C1 segment of cervical spinal cord (tissue), 14 donors: ENCODE results near the gene ALAD.
A peak's percentile ranks its signal among the peaks of the same experiment; 100 is the strongest.
"Not testable (repeated sequence)": the region's sequence is repeated elsewhere in the genome, so short reads cannot be mapped to it uniquely, and the experiment has no call there.

ENCODE experiments used
- DNase-seq, 14 donors: peaks; one replicate each; lab custom pipeline; 2025; lab: John Stamatoyannopoulos, UW

Gene ALAD

GRCh38 chr9:113373676-113374392, 27.2 kb downstream of the ALAD start:
- DNase-seq = no peak

GRCh38 chr9:113373256-113373655, 27.8 kb downstream of the ALAD start:
- no peak for DNase-seq

- no peak for DNase-seq
Observed at GRCh38 chr9:113372059-113372458, 29.0 kb downstream of the ALAD start.

GRCh38 chr9:113370806-113371325, 30.2 kb downstream of the ALAD start:
- no peak for DNase-seq

GRCh38 chr9:113369855-113370140, 31.3 kb downstream of the ALAD start:
- DNase-seq = no peak

- no peak for DNase-seq
Observed at GRCh38 chr9:113368982-113369854, 31.9 kb downstream of the ALAD start.

- no peak for DNase-seq
Observed at GRCh38 chr9:113368348-113368981, 32.6 kb downstream of the ALAD start.

- not testable (repeated sequence) for DNase-seq
Observed at GRCh38 chr9:113365652-113366051, 35.4 kb downstream of the ALAD start.

GRCh38 chr9:113364951-113365350, 36.1 kb downstream of the ALAD start:
- no peak for DNase-seq

GRCh38 chr9:113363336-113363735, 37.7 kb downstream of the ALAD start:
- DNase-seq = no peak

GRCh38 chr9:113361304-113362018, 39.6 kb downstream of the ALAD start:
- DNase-seq = peak in 1 of 14 donors; percentile 17

GRCh38 chr9:113360242-113360842, 40.7 kb downstream of the ALAD start:
- DNase-seq = no peak

- DNase-seq = no peak
Observed at GRCh38 chr9:113359385-113359784, 41.7 kb downstream of the ALAD start.

- no peak for DNase-seq
Observed at GRCh38 chr9:113356686-113357292, 44.3 kb downstream of the ALAD start.

GRCh38 chr9:113355040-113355596, 46.0 kb downstream of the ALAD start:
- no peak for DNase-seq

- DNase-seq = no peak
Observed at GRCh38 chr9:113352411-113352810, 48.7 kb downstream of the ALAD start.

GRCh38 chr9:113352006-113352405, 49.1 kb downstream of the ALAD start:
- no peak for DNase-seq

- no peak for DNase-seq
Observed at GRCh38 chr9:113350937-113351336, 50.1 kb downstream of the ALAD start.

- DNase-seq = no peak
Observed at GRCh38 chr9:113350107-113350661, 50.9 kb downstream of the ALAD start.

- no peak for DNase-seq
Observed at GRCh38 chr9:113349445-113350094, 51.5 kb downstream of the ALAD start, which contains the start of gene BSPRY. TSS of gene BSPRY (plus strand) at chr9:113349541. CDS start at chr9:113349580, 39 bp downstream.
